HG03025 (cell line): ENCODE results near the gene SKAP1.

ENCODE experiments used
- ATAC-seq: cut with Tn5 transposase; IDR thresholded peaks from one replicate; pipeline ENCODE4 v1.9.1; 2021; ENCODE audit warnings: mild to moderate bottlenecking, moderate library complexity; ENCODE audit not compliant: unreplicated experiment, low FRiP score

The SKAP1 gene

GRCh38 chr17:48333034-48333530 lies 96.9 kb downstream of the SKAP1 start:
- ATAC-seq, result no peak

- no peak for ATAC-seq
Measured at GRCh38 chr17:48330887-48331286, 99.1 kb downstream of the SKAP1 start.

- no peak for ATAC-seq
Measured at GRCh38 chr17:48330421-48330820, 99.6 kb downstream of the SKAP1 start.

GRCh38 chr17:48328457-48328856 lies 101.6 kb downstream of the SKAP1 start:
- ATAC-seq, result no peak

- ATAC-seq, result no peak
Measured at GRCh38 chr17:48326310-48326709, 103.7 kb downstream of the SKAP1 start.

GRCh38 chr17:48322060-48322459 lies 108.0 kb downstream of the SKAP1 start:
- no peak for ATAC-seq

- ATAC-seq, result no peak
Measured at GRCh38 chr17:48317732-48318131, 112.3 kb downstream of the SKAP1 start.

- no peak for ATAC-seq
Measured at GRCh38 chr17:48314716-48315115, 115.3 kb downstream of the SKAP1 start.

- no peak for ATAC-seq
Measured at GRCh38 chr17:48313096-48313755, 116.8 kb downstream of the SKAP1 start.

- no peak for ATAC-seq
Measured at GRCh38 chr17:48311324-48311723, 118.7 kb downstream of the SKAP1 start.

GRCh38 chr17:48310748-48311213 lies 119.2 kb downstream of the SKAP1 start:
- no peak for ATAC-seq

GRCh38 chr17:48308581-48308980 lies 121.4 kb downstream of the SKAP1 start:
- ATAC-seq, result no peak

GRCh38 chr17:48307814-48308411 lies 122.1 kb downstream of the SKAP1 start:
- ATAC-seq, result no peak

- ATAC-seq, result no peak
Measured at GRCh38 chr17:48307255-48307654, 122.8 kb downstream of the SKAP1 start.

- no peak for ATAC-seq
Measured at GRCh38 chr17:48301002-48301401, 129.0 kb downstream of the SKAP1 start.

GRCh38 chr17:48299760-48300159 lies 130.3 kb downstream of the SKAP1 start:
- ATAC-seq, result peak; percentile 61

GRCh38 chr17:48297825-48298224 lies 132.2 kb downstream of the SKAP1 start:
- ATAC-seq, result no peak

GRCh38 chr17:48296453-48296852 lies 133.6 kb downstream of the SKAP1 start:
- ATAC-seq, result no peak

- no peak for ATAC-seq
Measured at GRCh38 chr17:48295362-48296288, 134.4 kb downstream of the SKAP1 start.

GRCh38 chr17:48294806-48295361 lies 135.1 kb downstream of the SKAP1 start:
- ATAC-seq, result no peak
